Tibial nerve (tissue), 4 donors: Measurements from ENCODE around the gene PITPNM3.

Experiments
- CTCF ChIP-seq, 5 experiments: fragments of 200-600 bp in 3 of 5; fragments of 450-650 bp in 2 of 5; sonication (generic) in 3 of 5; IDR thresholded peaks; one replicate each; pipeline ENCODE4 v1.5.1; 2016 to 2019; ENCODE audit warnings: antibody characterized with exemption in 5 of 5, mild to moderate bottlenecking in 3 of 5, moderate library complexity in 2 of 5
- EP300 ChIP-seq, 2 donors: sonication (generic); formaldehyde crosslinking; IDR thresholded peaks; one replicate each; pipeline ENCODE4 v1.6.1; 2017; ENCODE audit warnings: antibody characterized with exemption in 2 of 2, mild to moderate bottlenecking in 1 of 2

GRCh38 chr17:6402258-6402657 lies 154.1 kb downstream of the PITPNM3 start:
- TF ChIP-seq EP300 (IDR thresholded peaks at IDR 0.05): no peak
- no peak for TF ChIP-seq CTCF (IDR thresholded peaks at IDR 0.05)
